ENCODE results near the gene NSUN5.
"Not testable (repeated sequence)": the region's sequence is repeated elsewhere in the genome, so short reads cannot be mapped to it uniquely, and the experiment has no call there.

NSUN5 gene

DNA sequence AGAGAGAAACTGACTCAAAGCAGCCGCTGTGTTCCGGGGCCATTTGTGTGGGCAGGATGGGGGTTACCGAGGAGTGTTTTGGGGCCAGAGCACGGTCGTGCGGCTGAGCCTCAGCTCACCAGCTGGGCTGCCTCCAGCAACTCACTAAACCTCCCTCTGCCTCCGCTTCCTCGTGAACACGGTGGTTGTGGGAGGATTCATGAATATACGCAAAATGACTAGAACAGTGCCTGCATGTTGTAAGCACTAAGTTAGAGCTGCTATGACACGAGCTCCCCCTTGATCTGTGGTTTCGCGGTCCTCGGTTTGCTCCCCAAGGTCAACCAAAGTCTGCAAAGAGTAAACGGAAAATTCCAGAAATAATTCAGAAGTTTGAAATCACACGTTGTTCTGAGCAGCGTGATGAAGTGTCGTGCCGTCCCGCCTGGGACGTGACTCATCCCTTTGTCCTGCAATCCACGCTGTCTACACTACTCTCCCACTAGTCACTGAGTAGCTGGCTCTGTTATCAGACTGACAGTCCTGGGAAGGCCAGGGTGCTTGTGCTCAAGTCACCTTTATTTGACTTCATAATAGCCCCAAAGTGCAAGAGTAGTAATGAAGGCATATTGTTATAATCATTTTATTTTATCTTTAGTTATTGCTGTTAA, 41.8 kb downstream of the NSUN5 start:
- DNase-seq, result not testable (repeated sequence)

GRCh38 chr7:73262416-73262815, 46.2 kb downstream of the NSUN5 start:
- not testable (repeated sequence) for DNase-seq

All from activated T-cell treated with anti-CD3 and anti-CD28 coated beads, Interleukin-2, amount 50 U/mL, for 1 hour (primary cell).